Measurements from ENCODE around the gene RPAP2. TPM values are rescaled to one million over a fixed set of nuclear protein-coding genes. Genes with fewer than 3 reads are reported as not detected.

Gene RPAP2
- total RNA-seq, 4 donors from 2014 or later = 3.2 to 37.8 (median 11.7) TPM

DNA sequence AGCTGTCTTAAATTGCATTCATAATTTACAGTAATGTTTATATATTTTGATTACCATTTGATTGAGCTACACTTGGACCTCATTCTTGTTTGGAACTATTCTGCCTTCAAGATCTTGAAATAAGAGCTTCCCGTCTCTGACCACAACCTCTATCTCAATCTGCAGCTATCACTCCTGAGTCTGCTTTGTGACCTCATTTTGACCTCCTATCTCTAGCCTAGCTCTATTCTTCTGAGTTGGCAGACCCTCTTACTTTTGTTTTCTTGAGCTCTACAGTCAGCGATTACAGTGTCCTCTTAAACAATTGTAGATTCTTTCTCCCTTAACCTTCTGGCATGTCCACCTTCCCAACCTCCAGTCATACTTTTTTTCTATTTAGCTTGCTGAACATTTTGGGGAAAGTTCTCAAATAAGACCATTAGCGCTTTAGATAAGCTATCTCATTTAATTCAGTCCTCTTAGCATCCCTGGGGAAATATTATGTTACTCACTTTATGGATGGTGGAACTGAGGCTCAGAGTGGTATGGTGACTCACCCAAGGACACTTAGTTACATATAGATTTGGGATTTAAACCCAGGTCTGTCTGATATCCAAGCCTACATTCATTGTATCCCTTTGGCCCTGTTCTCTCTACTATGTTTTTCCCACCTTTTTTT is 19.1 kb downstream of the RPAP2 start:
- H3K27ac ChIP-seq = peak overlapping the region in 1 of 4 donors; percentile 28
- TF ChIP-seq EP300 (IDR thresholded peaks at IDR 0.05; ENCODE audit: low read depth) (no peak), POLR2A (IDR thresholded peaks at IDR 0.05) (no peak), CTCF (IDR thresholded peaks at IDR 0.05) (no peak), POLR2AphosphoS5 (IDR thresholded peaks at IDR 0.05) (no peak)
- H3K27me3 ChIP-seq = no peaks in the 10 kb centered on the region
- in situ Hi-C loops (cut with MboI; ENCODE audit: low pct_ligation_motif_present in 1 of 4, low pct_unique_long_range_greater_than_20kb in 1 of 4, low sequenced_read_pairs in 3 of 4) = loop anchor here (10.0 to 25.0 kb wide), 4 partner anchors 177 to 494 kb away; no protein-coding TSS in a partner anchor
- WGBS, 2 donors (ENCODE audit: low coverage in 1 of 2) = 79 to 93% methylated on average over 3 of the region's 3 CpGs
- no peak for DNase-seq
- intact Hi-C loops (cut with DNase I; ENCODE audit: low total_unique reads) = no loop called here
- H3K36me3 ChIP-seq = peaks cover 0 to 4% (median 0%) of the 10 kb centered on the region in 4 donors
- no peaks in the 10 kb centered on the region for H3K9me3 ChIP-seq
- H3K4me1 ChIP-seq = no peaks in the 10 kb centered on the region
- H3K4me3 ChIP-seq = no peak overlapping the region

- intact Hi-C loops (cut with DNase I; ENCODE audit: low total_unique reads) (loop anchor here (5.0 kb wide), 1 partner anchor 1549 kb away; no protein-coding TSS in a partner anchor), in situ Hi-C loops (cut with MboI; ENCODE audit: low pct_ligation_motif_present in 1 of 4, low pct_unique_long_range_greater_than_20kb in 1 of 4, low sequenced_read_pairs in 3 of 4) (loop anchor here in 3 of 4 donors (25.0 kb wide), 2 partner anchors 289 to 489 kb away; no protein-coding TSS in a partner anchor)
- Histone ChIP-seq H3K4me1 (no peaks in the 10 kb centered on the region), H3K27ac (no peak overlapping the region), H3K36me3 (peaks cover 0 to 44% (median 10%) of the 10 kb centered on the region in 4 donors), H3K4me3 (no peak overlapping the region), H3K27me3 (no peaks in the 10 kb centered on the region), H3K9me3 (peaks cover 0 to 13% of the 10 kb centered on the region in 2 donors)
- no peak for DNase-seq
- 87 to 90% methylated on average over 7 of the region's 7 CpGs for WGBS, 2 donors (ENCODE audit: low coverage in 1 of 2)
- no peak for TF ChIP-seq POLR2A (IDR thresholded peaks at IDR 0.05)
Observed at GRCh38 chr1:92323473-92324453, 24.9 kb downstream of the RPAP2 start.

DNA sequence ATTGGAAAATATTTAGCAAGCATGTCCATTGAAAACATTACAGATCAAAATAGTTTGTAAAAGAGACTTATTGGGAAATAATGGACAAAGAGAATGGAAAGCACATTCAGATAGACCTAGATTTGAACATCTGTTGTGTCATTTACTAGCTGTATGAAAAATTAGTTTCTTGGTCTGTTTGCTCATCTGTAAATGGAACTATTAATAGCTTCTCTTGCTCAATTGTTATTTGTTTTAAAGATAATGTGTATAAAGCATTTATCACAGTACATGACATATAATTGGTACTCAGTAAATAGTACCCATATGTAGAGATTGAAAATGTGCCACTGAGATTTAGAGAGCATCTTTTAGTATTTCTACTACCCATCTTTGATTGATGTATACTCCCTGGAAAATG is 25.9 kb downstream of the RPAP2 start:
- intact Hi-C loops (cut with DNase I; ENCODE audit: low total_unique reads) (loop anchor here (5.0 kb wide), 1 partner anchor 1548 kb away; no protein-coding TSS in a partner anchor), in situ Hi-C loops (cut with MboI; ENCODE audit: low pct_ligation_motif_present in 1 of 4, low pct_unique_long_range_greater_than_20kb in 1 of 4, low sequenced_read_pairs in 3 of 4) (loop anchor here in 3 of 4 donors (25.0 kb wide), 2 partner anchors 288 to 488 kb away; no protein-coding TSS in a partner anchor)
- H3K9me3 ChIP-seq = peaks cover 0 to 13% of the 10 kb centered on the region in 2 donors
- TF ChIP-seq CTCF (IDR thresholded peaks at IDR 0.05) (no peak), EP300 (IDR thresholded peaks at IDR 0.05; ENCODE audit: low read depth) (no peak), POLR2A (IDR thresholded peaks at IDR 0.05) (no peak), POLR2AphosphoS5 (IDR thresholded peaks at IDR 0.05) (no peak)
- no peaks in the 10 kb centered on the region for H3K4me1 ChIP-seq
- no peak for DNase-seq
- peaks cover 0 to 45% (median 10%) of the 10 kb centered on the region in 4 donors for H3K36me3 ChIP-seq
- no peak overlapping the region for H3K4me3 ChIP-seq
- no peaks in the 10 kb centered on the region for H3K27me3 ChIP-seq
- no peak overlapping the region for H3K27ac ChIP-seq

DNA sequence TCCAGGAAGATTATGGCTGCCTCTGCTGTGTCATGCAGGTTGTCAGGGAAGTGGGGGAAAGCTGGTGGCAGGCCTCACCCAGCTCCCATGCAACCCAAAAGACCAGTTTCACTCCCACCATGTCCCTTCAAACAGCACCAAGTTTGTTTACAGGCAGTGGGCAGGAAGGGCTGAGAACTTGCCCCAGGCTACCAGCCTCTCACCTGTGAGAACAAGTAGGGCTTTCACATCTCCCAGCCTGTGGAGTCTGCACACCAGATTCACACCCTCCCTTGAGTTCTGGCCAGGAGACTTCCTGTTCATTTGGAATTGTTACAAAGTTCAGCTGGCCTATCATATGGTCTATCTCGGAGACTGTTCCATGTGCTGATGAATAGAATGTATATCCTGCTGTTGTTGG is 27.8 kb downstream of the RPAP2 start:
- peaks cover 0 to 13% of the 10 kb centered on the region in 2 donors for H3K9me3 ChIP-seq
- intact Hi-C loops (cut with DNase I; ENCODE audit: low total_unique reads) = no loop called here
- H3K36me3 ChIP-seq = peaks cover 0 to 45% (median 8%) of the 10 kb centered on the region in 4 donors
- no peak overlapping the region for H3K27ac ChIP-seq
- in situ Hi-C loops (cut with MboI; ENCODE audit: low pct_ligation_motif_present in 1 of 4, low pct_unique_long_range_greater_than_20kb in 1 of 4, low sequenced_read_pairs in 3 of 4) = no loop called here
- no peak overlapping the region for H3K4me3 ChIP-seq
- TF ChIP-seq CTCF (IDR thresholded peaks at IDR 0.05) = no peak
- no peak for TF ChIP-seq EP300 (IDR thresholded peaks at IDR 0.05; ENCODE audit: low read depth)
- TF ChIP-seq POLR2A (IDR thresholded peaks at IDR 0.05) = no peak
- no peak for TF ChIP-seq POLR2AphosphoS5 (IDR thresholded peaks at IDR 0.05)
- no peak for DNase-seq
- H3K4me1 ChIP-seq = no peaks in the 10 kb centered on the region
- 95 to 100% methylated on average over 1 of the region's 1 CpG for WGBS, 2 donors (ENCODE audit: low coverage in 1 of 2)
- H3K27me3 ChIP-seq = no peaks in the 10 kb centered on the region

Measured in transverse colon (tissue), 4 donors.